Activated naive CD8-positive, alpha-beta T cell treated with anti-CD3 and anti-CD28 coated beads, Interleukin-2, amount 10 ng/mL, durations not matched to agents 7 days and 5 days (primary cell): ENCODE data around the gene SVIL. TPM values are rescaled to one million over a fixed set of nuclear protein-coding genes. Genes with fewer than 3 reads are reported as not detected.
A peak's percentile ranks its signal among the peaks of the same experiment; 100 is the strongest.

Experiments used
- ATAC-seq: fragments of 150-1000 bp; cut with Tn5 transposase; one replicate; pipeline ENCODE4 v1.10.0; 2021; ENCODE audit warnings: low read depth, moderate library complexity
- POLR2A ChIA-PET: fragments of 350-600 bp; sonication (Branson Sonifier 250); formaldehyde crosslinking; loops from one replicate; lab custom pipeline; 2021; ENCODE audit warnings: antibody characterized with exemption; lab: Charles Lee
- DNase-seq: peaks from one replicate; pipeline ENCODE4 v3.0.0; 2021
- H3K27ac Mint-ChIP-seq: one replicate; pipeline ENCODE4 v1.8.0; 2022; ENCODE audit warnings: mild to moderate bottlenecking, mixed read lengths
- H3K27me3 Mint-ChIP-seq: one replicate; pipeline ENCODE4 v1.8.0; 2022; ENCODE audit warnings: mild to moderate bottlenecking, moderate library complexity, mixed read lengths
- H3K36me3 Mint-ChIP-seq: one replicate; pipeline ENCODE4 v1.8.0; 2021; ENCODE audit warnings: mild to moderate bottlenecking, mixed read lengths
- H3K4me1 Mint-ChIP-seq: one replicate; pipeline ENCODE4 v1.8.0; 2021; ENCODE audit warnings: mixed read lengths
- H3K4me3 Mint-ChIP-seq: one replicate; pipeline ENCODE4 v1.8.0; 2022; ENCODE audit warnings: mild to moderate bottlenecking, moderate library complexity, mixed read lengths
- H3K9me3 Mint-ChIP-seq: one replicate; pipeline ENCODE4 v1.8.0; 2021; ENCODE audit warnings: mixed read lengths
- total RNA-seq, 2 experiments: library from RNA; stranded (reverse); gene quantifications; one replicate each; pipeline ENCODE4 v1.2.3, GENCODE V29; 2021

The SVIL gene
- total RNA-seq, 2 experiments from 2014 or later = 8.3 to 10.3 TPM

GRCh38 chr10:29646238-29646902, 11.6 kb upstream of the SVIL start:
- DNase-seq (no peak), ATAC-seq (no peak)
- no peak overlapping the region for H3K27ac Mint-ChIP-seq
- POLR2A ChIA-PET = no interaction called here
- peak overlapping the region; percentile 16 for H3K4me3 Mint-ChIP-seq
- H3K4me1 Mint-ChIP-seq = peaks cover 34% of the 10 kb centered on the region
- no peaks in the 10 kb centered on the region for H3K36me3 Mint-ChIP-seq
- no peaks in the 10 kb centered on the region for H3K9me3 Mint-ChIP-seq
- H3K27me3 Mint-ChIP-seq = peaks cover under 1% of the 10 kb centered on the region

DNA sequence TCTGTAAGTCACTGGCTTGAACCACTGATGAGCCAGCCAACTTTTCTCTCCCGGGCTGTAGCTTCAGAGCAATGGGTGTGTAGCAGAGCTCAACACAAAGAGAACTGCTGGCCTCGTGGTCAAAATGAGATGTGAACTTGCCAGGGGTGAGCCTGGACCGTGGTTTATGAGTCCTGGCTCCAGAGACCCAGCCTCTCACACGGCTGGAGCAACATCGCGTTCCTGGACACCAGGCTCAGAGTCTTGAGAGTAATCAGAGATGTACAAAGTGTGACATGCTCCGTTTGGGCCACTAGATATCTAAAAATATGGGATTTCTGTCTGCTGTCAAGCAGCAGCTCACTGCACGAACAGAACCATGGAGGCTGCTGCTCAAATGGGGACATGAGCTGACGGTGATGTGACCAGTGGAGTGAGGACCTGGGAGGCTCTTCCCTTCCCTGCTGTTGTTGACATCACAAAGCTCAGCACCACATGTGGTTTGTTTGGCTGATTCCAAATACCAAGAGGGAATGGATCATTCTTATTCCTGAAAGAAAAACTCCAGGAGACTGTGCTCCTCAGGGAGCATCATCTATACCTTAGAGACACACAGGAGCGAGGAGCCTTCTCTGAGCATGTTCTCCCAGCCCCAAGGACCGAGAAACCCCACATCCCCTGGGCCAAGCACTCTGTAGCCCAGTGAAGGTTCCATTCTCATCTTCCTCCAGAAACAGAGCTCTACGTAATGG, 9.2 kb upstream of the SVIL start:
- no peak for ATAC-seq
- H3K9me3 Mint-ChIP-seq = no peaks in the 10 kb centered on the region
- H3K4me3 Mint-ChIP-seq = no peak overlapping the region
- DNase-seq = no peak
- H3K4me1 Mint-ChIP-seq = peaks cover 26% of the 10 kb centered on the region
- H3K27me3 Mint-ChIP-seq = no peaks in the 10 kb centered on the region
- H3K36me3 Mint-ChIP-seq = peaks cover 4% of the 10 kb centered on the region
- POLR2A ChIA-PET = no interaction called here
- no peak overlapping the region for H3K27ac Mint-ChIP-seq

DNA sequence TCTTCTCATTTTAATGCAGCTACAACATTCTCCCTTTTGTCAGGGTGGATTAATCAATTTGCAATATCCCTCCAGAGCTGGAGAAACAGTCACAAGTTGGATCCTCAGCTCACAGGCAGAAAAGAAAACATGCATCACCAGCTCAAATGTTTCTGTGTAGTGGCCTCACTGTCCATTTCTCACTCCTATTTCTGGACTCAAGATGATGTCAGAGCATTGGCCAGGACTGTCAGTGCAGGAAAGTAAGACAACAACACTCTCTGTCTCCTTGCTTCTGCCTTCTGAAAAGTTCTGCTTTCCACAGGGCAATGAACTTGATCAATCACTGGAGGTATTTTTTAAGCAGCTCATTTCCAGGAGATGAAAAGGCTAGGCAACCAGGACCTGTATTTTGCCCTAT, 8.2 kb upstream of the SVIL start:
- Mint-ChIP-seq H3K4me3 (no peak overlapping the region), H3K27me3 (no peaks in the 10 kb centered on the region), H3K36me3 (peaks cover 4% of the 10 kb centered on the region), H3K9me3 (no peaks in the 10 kb centered on the region), H3K4me1 (peaks cover 17% of the 10 kb centered on the region), H3K27ac (no peak overlapping the region)
- no peak for DNase-seq
- no peak for ATAC-seq
- POLR2A ChIA-PET = no interaction called here

DNA sequence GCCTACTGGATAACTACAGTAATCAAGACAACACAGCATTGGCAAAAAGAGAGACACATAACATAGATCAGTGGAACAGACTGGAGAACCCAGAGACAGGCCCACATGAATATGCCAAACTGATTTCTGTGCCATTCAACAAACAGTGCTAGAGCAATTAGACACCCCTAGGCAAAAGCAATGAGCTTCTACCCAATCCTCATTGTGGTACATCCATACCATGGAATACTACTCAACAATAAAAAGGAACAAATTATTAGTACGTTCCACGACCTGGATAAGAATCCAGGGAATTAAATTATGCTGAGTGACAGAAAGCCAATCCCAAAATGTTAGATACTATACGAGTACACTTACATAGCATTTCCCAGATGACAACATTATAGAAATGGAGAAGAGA, 2.8 kb upstream of the SVIL start:
- Mint-ChIP-seq H3K36me3 (peaks cover 7% of the 10 kb centered on the region), H3K9me3 (no peaks in the 10 kb centered on the region), H3K27me3 (no peaks in the 10 kb centered on the region), H3K27ac (no peak overlapping the region), H3K4me3 (no peak overlapping the region), H3K4me1 (peaks cover 22% of the 10 kb centered on the region)
- POLR2A ChIA-PET = no interaction called here
- no peak for DNase-seq
- no peak for ATAC-seq

- ATAC-seq (peak; percentile 27), DNase-seq (no peak)
- H3K36me3 Mint-ChIP-seq = peaks cover 7% of the 10 kb centered on the region
- peaks cover 22% of the 10 kb centered on the region for H3K4me1 Mint-ChIP-seq
- H3K27me3 Mint-ChIP-seq = no peaks in the 10 kb centered on the region
- POLR2A ChIA-PET = interaction anchor here (0.7 kb wide), 1 partner anchor 12 kb away, joined by 3 read pairs; no protein-coding TSS in a partner anchor
- H3K9me3 Mint-ChIP-seq = no peaks in the 10 kb centered on the region
- no peak overlapping the region for H3K4me3 Mint-ChIP-seq
- no peak overlapping the region for H3K27ac Mint-ChIP-seq
Observed at GRCh38 chr10:29636178-29636577, 1.4 kb upstream of the SVIL start.

DNA sequence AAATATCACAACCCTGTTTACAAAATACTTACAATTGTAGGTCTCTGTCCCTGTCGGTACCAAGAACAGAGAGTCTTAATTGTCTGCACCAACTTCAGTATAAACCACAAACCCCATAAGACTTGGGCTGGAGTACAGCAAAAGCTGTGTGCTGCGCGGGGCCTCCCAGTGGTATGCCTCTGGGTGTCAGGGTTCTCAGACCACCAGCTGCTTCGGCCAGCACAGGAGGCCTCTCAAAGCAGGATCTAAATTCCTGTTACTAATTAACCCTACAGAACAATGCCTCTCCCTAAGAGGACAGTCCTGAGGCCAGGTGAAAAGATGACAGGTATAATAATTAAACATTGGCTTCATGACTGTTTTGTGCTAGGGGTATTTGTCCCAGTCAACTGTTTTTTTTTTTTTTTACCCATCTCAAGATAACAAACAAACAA, 957 bp upstream of the SVIL start:
- H3K4me1 Mint-ChIP-seq = peaks cover 22% of the 10 kb centered on the region
- peak; percentile 55 for ATAC-seq
- no peak for DNase-seq
- H3K27me3 Mint-ChIP-seq = no peaks in the 10 kb centered on the region
- H3K4me3 Mint-ChIP-seq = peak overlapping the region; percentile 15
- H3K9me3 Mint-ChIP-seq = no peaks in the 10 kb centered on the region
- H3K36me3 Mint-ChIP-seq = peaks cover 7% of the 10 kb centered on the region
- H3K27ac Mint-ChIP-seq = no peak overlapping the region
- POLR2A ChIA-PET = interaction anchor here (0.7 kb wide), 1 partner anchor 13 kb away, joined by 3 read pairs; no protein-coding TSS in a partner anchor

GRCh38 chr10:29634105-29634504, 666 bp downstream of the SVIL start:
- Mint-ChIP-seq H3K9me3 (no peaks in the 10 kb centered on the region), H3K4me3 (no peak overlapping the region), H3K36me3 (peaks cover 3% of the 10 kb centered on the region), H3K4me1 (peaks cover 22% of the 10 kb centered on the region), H3K27me3 (no peaks in the 10 kb centered on the region), H3K27ac (no peak overlapping the region)
- DNase-seq (no peak), ATAC-seq (no peak)
- POLR2A ChIA-PET = no interaction called here

GRCh38 chr10:29631049-29631339, 3.8 kb downstream of the SVIL start:
- H3K27ac Mint-ChIP-seq = no peak overlapping the region
- ATAC-seq (no peak), DNase-seq (no peak)
- no peaks in the 10 kb centered on the region for H3K27me3 Mint-ChIP-seq
- H3K4me1 Mint-ChIP-seq = peaks cover 16% of the 10 kb centered on the region
- POLR2A ChIA-PET = no interaction called here
- H3K36me3 Mint-ChIP-seq = no peaks in the 10 kb centered on the region
- H3K9me3 Mint-ChIP-seq = no peaks in the 10 kb centered on the region
- H3K4me3 Mint-ChIP-seq = no peak overlapping the region

DNA sequence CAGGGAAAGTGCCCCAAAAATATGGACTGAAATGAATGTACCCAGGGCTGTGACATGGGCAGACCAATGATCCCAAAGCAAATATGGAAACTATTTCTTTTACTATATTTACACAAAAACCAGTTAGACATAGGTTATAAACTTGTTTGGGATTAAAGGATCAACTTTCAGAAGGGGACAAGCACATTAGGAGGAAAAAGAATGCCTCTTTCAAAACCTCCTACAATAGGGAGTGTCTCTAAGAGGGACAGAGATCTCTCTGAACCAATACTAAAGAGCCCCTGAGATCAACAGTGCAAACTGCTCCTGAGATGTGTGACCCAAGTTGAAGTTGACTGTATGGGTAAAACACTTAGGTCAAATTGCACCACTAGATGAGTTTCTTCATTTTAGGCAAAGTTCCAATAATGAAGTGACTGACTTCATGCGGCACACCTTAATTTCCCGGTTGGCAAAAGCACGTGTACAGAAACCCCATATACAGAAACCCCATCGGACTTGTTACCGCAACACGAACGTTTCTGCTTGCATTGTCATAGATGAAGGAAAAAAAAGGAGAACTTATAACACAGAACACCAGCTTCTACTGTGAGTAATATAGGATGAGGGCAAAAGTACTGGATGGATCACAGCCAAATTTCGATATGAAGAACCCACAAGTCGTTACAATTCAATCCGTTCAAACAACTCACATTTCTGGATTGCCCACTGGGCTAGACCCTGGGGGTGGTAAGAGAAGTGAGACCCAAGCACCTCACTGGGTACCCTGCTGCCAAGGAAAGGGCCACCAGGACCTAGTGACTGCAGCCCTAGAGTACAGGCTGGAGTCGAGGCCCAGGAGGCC, 4.3 kb downstream of the SVIL start:
- POLR2A ChIA-PET = no interaction called here
- H3K36me3 Mint-ChIP-seq = no peaks in the 10 kb centered on the region

GRCh38 chr10:29628912-29629526, 5.8 kb downstream of the SVIL start:
- ATAC-seq = no peak
- H3K27me3 Mint-ChIP-seq = no peaks in the 10 kb centered on the region

More for the DNA sequence above, 4.3 kb downstream of the SVIL start:
- H3K4me3 Mint-ChIP-seq = no peak overlapping the region
- ATAC-seq (no peak), DNase-seq (no peak)
- H3K4me1 Mint-ChIP-seq = peaks cover 11% of the 10 kb centered on the region
- no peak overlapping the region for H3K27ac Mint-ChIP-seq
- no peaks in the 10 kb centered on the region for H3K27me3 Mint-ChIP-seq
- no peaks in the 10 kb centered on the region for H3K9me3 Mint-ChIP-seq

GRCh38 chr10:29628311-29628710, 6.5 kb downstream of the SVIL start:
- H3K4me1 Mint-ChIP-seq = peaks cover 2% of the 10 kb centered on the region
- H3K36me3 Mint-ChIP-seq = no peaks in the 10 kb centered on the region
- ATAC-seq = no peak
- DNase-seq = no peak
- POLR2A ChIA-PET = no interaction called here
- no peaks in the 10 kb centered on the region for H3K27me3 Mint-ChIP-seq
- no peak overlapping the region for H3K4me3 Mint-ChIP-seq
- no peaks in the 10 kb centered on the region for H3K9me3 Mint-ChIP-seq
- H3K27ac Mint-ChIP-seq = no peak overlapping the region

More at GRCh38 chr10:29628912-29629526, 5.8 kb downstream of the SVIL start:
- DNase-seq = no peak
- POLR2A ChIA-PET = no interaction called here
- Mint-ChIP-seq H3K9me3 (no peaks in the 10 kb centered on the region), H3K4me3 (no peak overlapping the region), H3K4me1 (peaks cover 5% of the 10 kb centered on the region), H3K27ac (no peak overlapping the region), H3K36me3 (no peaks in the 10 kb centered on the region)

DNA sequence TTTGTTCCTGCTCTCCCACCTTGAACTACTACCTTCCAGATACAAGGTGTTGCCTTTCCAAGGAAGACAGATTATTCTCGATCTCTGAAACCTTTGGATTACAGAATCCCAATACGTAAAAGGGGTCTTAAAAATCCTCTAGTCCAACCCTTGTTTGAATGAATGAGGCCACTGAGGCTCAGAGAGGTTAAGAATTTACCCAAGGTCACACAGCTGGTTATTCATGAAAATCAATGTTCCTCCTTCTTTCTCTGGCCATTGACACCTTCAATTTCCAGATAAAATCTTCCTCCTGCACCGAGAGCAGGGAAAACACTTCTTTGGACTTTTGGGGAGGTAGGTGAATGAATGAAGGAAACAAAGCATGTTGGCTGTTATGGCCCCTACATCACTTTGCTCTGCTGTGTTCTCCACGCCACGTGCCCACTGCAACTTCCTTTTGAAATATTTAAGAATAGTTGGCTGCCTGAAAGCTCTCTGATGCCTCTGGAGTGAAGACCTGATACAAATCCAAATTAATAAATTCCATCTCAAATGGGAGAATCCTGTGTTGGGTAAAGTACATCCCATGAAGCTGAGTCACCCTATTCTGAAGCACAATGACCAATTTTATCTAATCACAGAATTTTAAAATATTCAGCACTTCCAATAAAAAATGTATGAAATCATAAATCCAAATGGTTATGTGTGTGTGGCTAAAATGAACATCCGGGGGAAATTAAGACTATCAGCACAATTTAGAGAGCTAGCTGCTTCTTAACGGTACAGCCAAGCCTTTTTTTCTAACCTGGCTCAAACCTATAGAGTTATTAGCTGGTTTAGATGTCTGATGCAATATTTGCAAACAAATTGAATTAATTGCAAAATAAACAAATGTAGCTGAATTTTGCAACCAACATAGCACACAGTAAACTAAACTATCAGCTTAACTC, 7.3 kb downstream of the SVIL start:
- POLR2A ChIA-PET = no interaction called here
- Mint-ChIP-seq H3K36me3 (no peaks in the 10 kb centered on the region), H3K9me3 (no peaks in the 10 kb centered on the region), H3K4me3 (no peak overlapping the region), H3K27me3 (no peaks in the 10 kb centered on the region), H3K4me1 (no peaks in the 10 kb centered on the region), H3K27ac (no peak overlapping the region)
- DNase-seq (no peak), ATAC-seq (no peak)
